GM12878 (cell line): ENCODE measurements around the gene NR3C1. TPM values are rescaled to one million over a fixed set of nuclear protein-coding genes. Genes with fewer than 3 reads are reported as not detected.
A peak's percentile ranks its signal among the peaks of the same experiment; 100 is the strongest.

Experiments
- ASH2L ChIP-seq: fragments of 300-600, 200-600 bp; sonication (generic); IDR thresholded peaks from 2 replicates; pipeline ENCODE4 v1.6.1; 2017; ENCODE audit warnings: low read depth, mild to moderate bottlenecking, borderline replicate concordance
- BRCA1 ChIP-seq: IDR thresholded peaks from 2 replicates; pipeline ENCODE4 v1.6.1; 2011; ENCODE audit warnings: low read depth, low read length, improper control_type of control experiment
- CBX3 ChIP-seq: fragments of 200-600 bp; sonication (generic); IDR thresholded peaks from 2 replicates; pipeline ENCODE4 v1.6.1; 2016; ENCODE audit warnings: low read depth, borderline replicate concordance
- CEBPB ChIP-seq, 2 experiments: fragments of 150-350 bp in 1 of 2; IDR thresholded peaks; 2 replicates each; pipeline ENCODE4 v1.6.1; 2012 to 2014; ENCODE audit warnings: low read depth in 2 of 2, low read length in 2 of 2, borderline replicate concordance in 1 of 2, inconsistent platforms in 1 of 2
- CHD4 ChIP-seq: fragments of 200-600 bp; sonication (generic); IDR thresholded peaks from 2 replicates; pipeline ENCODE4 v1.6.1; 2016; ENCODE audit warnings: mild to moderate bottlenecking
- CTCF ChIP-seq, 3 experiments: IDR thresholded peaks in 2 of 3; conservative IDR thresholded peaks in 1 of 3; 2 replicates each; pipeline ENCODE4 v1.5.1; 2011; ENCODE audit warnings: low read depth in 3 of 3, low read length in 3 of 3, mild to moderate bottlenecking in 3 of 3, control low read depth in 2 of 3, moderate library complexity in 2 of 3, inconsistent platforms in 1 of 3, mixed read lengths in 1 of 3; ENCODE audit not compliant: control insufficient read depth in 2 of 3, insufficient read depth in 1 of 3; ENCODE audit errors: extremely low read depth in 1 of 3
- E2F8 ChIP-seq: fragments of 450-650 bp; IDR thresholded peaks from 2 replicates; pipeline ENCODE4 v1.6.1; 2018; ENCODE audit warnings: mild to moderate bottlenecking, low read depth, moderate library complexity; ENCODE audit not compliant: partially characterized antibody
- E4F1 ChIP-seq: fragments of 450-650 bp; IDR thresholded peaks from 2 replicates; pipeline ENCODE4 v1.6.1; 2018; ENCODE audit warnings: borderline replicate concordance, mild to moderate bottlenecking; ENCODE audit not compliant: partially characterized antibody
- FOS ChIP-seq: IDR thresholded peaks from 3 replicates; pipeline ENCODE4 v1.6.1; 2011; ENCODE audit warnings: borderline replicate concordance; ENCODE audit not compliant: insufficient read length; ENCODE audit errors: extremely low read depth
- FOXK2 ChIP-seq: fragments of 450-650 bp; IDR thresholded peaks from 2 replicates; pipeline ENCODE4 v1.6.1; 2017; ENCODE audit warnings: mild to moderate bottlenecking, moderate library complexity
- GATAD2B ChIP-seq: fragments of 450-650 bp; conservative IDR thresholded peaks from 2 replicates; pipeline ENCODE4 v1.6.1; 2017; ENCODE audit warnings: low read depth, mild to moderate bottlenecking, moderate library complexity
- KLF5 ChIP-seq: fragments of 450-650 bp; IDR thresholded peaks from 2 replicates; pipeline ENCODE4 v1.6.1; 2014; ENCODE audit warnings: mild to moderate bottlenecking; ENCODE audit not compliant: partially characterized antibody
- MAX ChIP-seq: IDR thresholded peaks from 2 replicates; pipeline ENCODE4 v1.6.1; 2012; ENCODE audit warnings: low read depth, low read length, improper control_type of control experiment
- MXI1 ChIP-seq: fragments of 150-350 bp; IDR thresholded peaks from 2 replicates; pipeline ENCODE4 v1.6.1; 2011; ENCODE audit warnings: low read depth, mild to moderate bottlenecking, inconsistent platforms, low read length, improper control_type of control experiment
- MYB ChIP-seq: fragments of 150-350 bp; IDR thresholded peaks from 2 replicates; pipeline ENCODE4 v1.6.1; 2014; ENCODE audit warnings: mild to moderate bottlenecking, low read depth, low read length, borderline replicate concordance
- NRF1 ChIP-seq: conservative IDR thresholded peaks from 2 replicates; pipeline ENCODE4 v1.6.1; 2011; ENCODE audit warnings: mild to moderate bottlenecking, low read depth, low read length, improper control_type of control experiment
- PBX3 ChIP-seq: IDR thresholded peaks from 2 replicates; pipeline ENCODE4 v1.6.1; 2011; ENCODE audit warnings: mild to moderate bottlenecking, low read depth, low read length, moderate library complexity; ENCODE audit not compliant: insufficient replicate concordance
- POLR2AphosphoS5 ChIP-seq: IDR thresholded peaks from 2 replicates; pipeline ENCODE4 v1.6.1; 2011; ENCODE audit warnings: mild to moderate bottlenecking, low read length, inconsistent platforms
- RBBP5 ChIP-seq: fragments of 200-600 bp; sonication (generic); conservative IDR thresholded peaks from 2 replicates; pipeline ENCODE4 v1.6.1; 2016
- STAT3 ChIP-seq: IDR thresholded peaks from 2 replicates; pipeline ENCODE4 v1.6.1; 2011; ENCODE audit warnings: low read depth, low read length, improper control_type of control experiment
- TCF7 ChIP-seq: IDR thresholded peaks from 2 replicates; pipeline ENCODE4 v1.6.1; 2014; ENCODE audit warnings: antibody characterized with exemption, borderline replicate concordance
- ZNF384 ChIP-seq: IDR thresholded peaks from 2 replicates; pipeline ENCODE4 v1.6.1; 2012; ENCODE audit warnings: low read depth, mild to moderate bottlenecking, low read length, improper control_type of control experiment, borderline replicate concordance
- ZZZ3 ChIP-seq: IDR thresholded peaks from 2 replicates; pipeline ENCODE4 v1.6.1; 2011; ENCODE audit warnings: low read depth; ENCODE audit not compliant: control insufficient read depth, insufficient read length
- polyA plus RNA-seq, 11 experiments: library from polyadenylated mRNA; depleted of rRNA in 4 of 11; unstranded in 6 of 11; stranded (reverse) in 5 of 11; fragments of >200 nt; fragmentation: Nextera tagmentation in 4 of 11; fragmentation: Illumina TruSeq in 1 of 11; extraction: Ambion mirVana in 4 of 11; extraction: Trizol in 1 of 11; gene quantifications; 1 replicate in 1 of 11; 2 replicates in 10 of 11; pipeline versions ENCODE4 v1.2.1 to v1.2.3, GENCODE V29; 2011 to 2016; ENCODE audit warnings: inconsistent platforms in 2 of 11, missing spikeins in 2 of 11, low read depth in 1 of 11
- total RNA-seq, 4 experiments: library from RNA; depleted of rRNA in 3 of 4; stranded (reverse); fragments of >200 nt in 3 of 4; fragmentation: Illumina TruSeq in 1 of 4; extraction: Trizol in 1 of 4; gene quantifications; 2 replicates each; pipeline versions ENCODE4 v1.2.1 to v1.2.3, GENCODE V29; 2013 to 2021

The NR3C1 gene
- total and polyA plus RNA-seq, 10 of the 15 experiments (the other 5 are each of a cell fraction or from before 2014, with no cell fraction given): 49.7 to 141 (median 109) TPM

GRCh38 chr5:143229426-143229895, 174.0 kb downstream of the NR3C1 start (continued):
- TF ChIP-seq ZNF384 (no peak), CEBPB (IDR thresholded peaks at IDR 0.05; ENCODE audit: borderline replicate concordance in 1 of 2, low read depth in 2 of 2, low read length in 2 of 2) (no peak), PBX3 (no peak), KLF5 (no peak), STAT3 (no peak), ASH2L (no peak), MYB (no peak), E4F1 (no peak), E2F8 (no peak), GATAD2B (no peak), BRCA1 (no peak), FOXK2 (no peak), CBX3 (no peak), CHD4 (no peak), POLR2AphosphoS5 (peak; percentile 50; the same call in 1 of the 2 replicates), TCF7 (no peak), MXI1 (no peak), NRF1 (no peak), RBBP5 (no peak), FOS (no peak), ZZZ3 (no peak), MAX (0 out of 2 replicates have a peak, but pooled peaks have one; percentile 12), CTCF (IDR thresholded peaks at IDR 0.05 in 2 of 3, conservative IDR thresholded peaks at IDR 0.05 in 1 of 3; ENCODE audit: control insufficient read depth in 2 of 3, extremely low read depth in 1 of 3, insufficient read depth in 1 of 3, low read depth in 3 of 3, low read length in 3 of 3) (no peak)
